Panc1 (cell line): Measurements from ENCODE around the gene ZDHHC14. TPM values are rescaled to one million over a fixed set of nuclear protein-coding genes. Genes with fewer than 3 reads are reported as not detected.
"Not testable (repeated sequence)": the region's sequence is repeated elsewhere in the genome, so short reads cannot be mapped to it uniquely, and the experiment has no call there.

ENCODE experiments used
- ATAC-seq: fragments of 200-7000 bp; cut with Tn5 transposase; 2 replicates; pipeline ENCODE4 v1.9.1; 2020; ENCODE audit warnings: mild to moderate bottlenecking, moderate library complexity
- BruUV-seq: library from RNA; stranded (reverse); fragments of 400-500 nt; replicated peaks from 2 replicates; lab custom pipeline; 2021; lab: Mats Ljungman, UMichigan
- CTCF ChIA-PET: fragments of 300-600 bp; sonication (Branson Sonifier 250); formaldehyde crosslinking; loops from one replicate; lab custom pipeline; 2022; ENCODE audit warnings: antibody characterized with exemption; lab: Charles Lee
- POLR2A ChIA-PET: fragments of 300-600 bp; sonication (Branson Sonifier 250); formaldehyde crosslinking; loops from one replicate; lab custom pipeline; 2022; ENCODE audit warnings: antibody characterized with exemption; lab: Charles Lee
- DNase-seq: peaks from one replicate; pipeline ENCODE4 v3.0.0-alpha.2; 2010; ENCODE audit warnings: low read depth, low spot score
- H3K27ac ChIP-seq: 2 replicates; pipeline ENCODE4 v1.5.1; 2011; ENCODE audit warnings: mild to moderate bottlenecking, low read length, inconsistent platforms
- H3K27me3 ChIP-seq: fragments of 200-500 bp; sonication (Bioruptor generic); 2 replicates; pipeline ENCODE4 v1.6.0; 2014; ENCODE audit warnings: low read length, inconsistent platforms; ENCODE audit not compliant: control insufficient read depth, insufficient read depth
- H3K36me3 ChIP-seq: fragments of 200-500 bp; sonication (Bioruptor generic); 2 replicates; pipeline ENCODE4 v1.5.1; 2014; ENCODE audit warnings: inconsistent platforms, mild to moderate bottlenecking, low read length, moderate library complexity; ENCODE audit not compliant: control insufficient read depth, insufficient read depth
- H3K4me1 ChIP-seq: 2 replicates; pipeline ENCODE4 v1.5.1; 2011; ENCODE audit warnings: inconsistent platforms, mild to moderate bottlenecking, low read length, moderate library complexity; ENCODE audit not compliant: control insufficient read depth, insufficient read depth
- H3K4me3 ChIP-seq, 2 experiments: 2 replicates each; pipeline ENCODE4 v1.5.1; 2011 to 2012; ENCODE audit warnings: low read depth in 2 of 2, low read length in 2 of 2, mild to moderate bottlenecking in 2 of 2, inconsistent platforms in 1 of 2, moderate library complexity in 1 of 2
- H3K9me3 ChIP-seq: fragments of 200-500 bp; sonication (Bioruptor generic); 2 replicates; pipeline ENCODE4 v1.5.1; 2014; ENCODE audit warnings: low read depth, mild to moderate bottlenecking, inconsistent platforms, low read length, moderate library complexity; ENCODE audit not compliant: control insufficient read depth, insufficient read depth
- POLR2AphosphoS5 ChIP-seq: IDR thresholded peaks from 2 replicates; pipeline ENCODE4 v1.6.1; 2012; ENCODE audit warnings: mild to moderate bottlenecking, low read depth, low read length, moderate library complexity
- SIN3A ChIP-seq: IDR thresholded peaks from 2 replicates; pipeline ENCODE4 v1.6.1; 2012; ENCODE audit warnings: low read depth, mild to moderate bottlenecking, low read length, moderate library complexity, borderline replicate concordance; ENCODE audit not compliant: insufficient read depth
- TCF7L2 ChIP-seq: IDR thresholded peaks from 2 replicates; pipeline ENCODE4 v1.6.1; 2011; ENCODE audit warnings: mild to moderate bottlenecking, low read depth, low read length, inconsistent platforms
- in situ Hi-C: cut with HindIII; loops from 2 replicates; pipeline ENCODE4 v1.10.0; 2016; ENCODE audit warnings: low sequenced_read_pairs, low pct_unique_long_range_greater_than_20kb
- intact Hi-C: fragments of 100-400 bp; cut with micrococcal nuclease; formaldehyde crosslinking; loops from one replicate; pipeline ENCODE4 v1.10.0; 2022; ENCODE audit not compliant: unreplicated experiment
- total RNA-seq: library from RNA; stranded (reverse); gene quantifications from one replicate; pipeline ENCODE4 v1.2.1, GENCODE V29; 2021; ENCODE audit not compliant: unreplicated experiment
- TF ChIP-seq, protein P1 (sequence below), 2 experiments: IDR thresholded peaks; 2 replicates each; pipeline ENCODE4 v1.6.1; 2011 to 2012; ENCODE audit warnings: low read depth in 2 of 2, control low read depth in 1 of 2, low read length in 1 of 2, mild to moderate bottlenecking in 1 of 2, moderate library complexity in 1 of 2; ENCODE audit not compliant: insufficient read depth in 1 of 2
- TF ChIP-seq, protein P2 (sequence below): fragments of 450-650 bp; IDR thresholded peaks from 2 replicates; pipeline ENCODE4 v1.5.1; 2017; ENCODE audit warnings: mild to moderate bottlenecking

The ZDHHC14 gene
- total RNA-seq, 1 experiment from 2014 or later: 19.9 TPM

DNA sequence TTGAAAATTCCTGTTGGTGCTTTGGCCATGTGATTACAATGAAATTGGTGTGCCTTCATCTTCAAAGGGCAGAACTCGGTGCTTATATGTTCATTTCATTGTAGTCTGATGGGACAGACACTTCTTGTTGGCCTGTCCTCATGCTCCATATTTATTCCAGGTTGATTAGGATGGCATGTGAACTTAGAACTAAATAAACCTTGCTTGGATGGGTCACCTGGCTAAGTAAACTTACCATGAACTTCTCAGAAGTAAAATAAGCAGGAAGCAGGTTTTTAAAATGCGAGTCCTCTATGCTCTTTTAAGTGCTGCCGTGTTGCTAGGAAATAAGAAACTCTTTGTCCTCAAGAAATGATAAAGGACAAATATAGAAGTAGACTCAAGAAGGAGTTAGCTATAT, 26.7 kb downstream of the ZDHHC14 start:
- no peaks in the 10 kb centered on the region for H3K4me1 ChIP-seq
- ChIA-PET POLR2A (interaction anchor here (0.9 kb wide), 1 partner anchor 85 kb away, joined by 7 read pairs; no protein-coding TSS in a partner anchor), CTCF (no interaction called here)
- no TSS peak for BruUV-seq
- DNase-seq (no peak), ATAC-seq (no peak)
- H3K27ac ChIP-seq: no peak overlapping the region
- intact Hi-C loops: no loop called here
- in situ Hi-C loops: no loop called here
- TF ChIP-seq TCF7L2 (no peak), SIN3A (no peak), POLR2AphosphoS5 (no peak)
- TF ChIP-seq, protein P1, sequence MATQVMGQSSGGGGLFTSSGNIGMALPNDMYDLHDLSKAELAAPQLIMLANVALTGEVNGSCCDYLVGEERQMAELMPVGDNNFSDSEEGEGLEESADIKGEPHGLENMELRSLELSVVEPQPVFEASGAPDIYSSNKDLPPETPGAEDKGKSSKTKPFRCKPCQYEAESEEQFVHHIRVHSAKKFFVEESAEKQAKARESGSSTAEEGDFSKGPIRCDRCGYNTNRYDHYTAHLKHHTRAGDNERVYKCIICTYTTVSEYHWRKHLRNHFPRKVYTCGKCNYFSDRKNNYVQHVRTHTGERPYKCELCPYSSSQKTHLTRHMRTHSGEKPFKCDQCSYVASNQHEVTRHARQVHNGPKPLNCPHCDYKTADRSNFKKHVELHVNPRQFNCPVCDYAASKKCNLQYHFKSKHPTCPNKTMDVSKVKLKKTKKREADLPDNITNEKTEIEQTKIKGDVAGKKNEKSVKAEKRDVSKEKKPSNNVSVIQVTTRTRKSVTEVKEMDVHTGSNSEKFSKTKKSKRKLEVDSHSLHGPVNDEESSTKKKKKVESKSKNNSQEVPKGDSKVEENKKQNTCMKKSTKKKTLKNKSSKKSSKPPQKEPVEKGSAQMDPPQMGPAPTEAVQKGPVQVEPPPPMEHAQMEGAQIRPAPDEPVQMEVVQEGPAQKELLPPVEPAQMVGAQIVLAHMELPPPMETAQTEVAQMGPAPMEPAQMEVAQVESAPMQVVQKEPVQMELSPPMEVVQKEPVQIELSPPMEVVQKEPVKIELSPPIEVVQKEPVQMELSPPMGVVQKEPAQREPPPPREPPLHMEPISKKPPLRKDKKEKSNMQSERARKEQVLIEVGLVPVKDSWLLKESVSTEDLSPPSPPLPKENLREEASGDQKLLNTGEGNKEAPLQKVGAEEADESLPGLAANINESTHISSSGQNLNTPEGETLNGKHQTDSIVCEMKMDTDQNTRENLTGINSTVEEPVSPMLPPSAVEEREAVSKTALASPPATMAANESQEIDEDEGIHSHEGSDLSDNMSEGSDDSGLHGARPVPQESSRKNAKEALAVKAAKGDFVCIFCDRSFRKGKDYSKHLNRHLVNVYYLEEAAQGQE (IDR thresholded peaks at IDR 0.05; ENCODE audit: insufficient read depth in 1 of 2, low read depth in 2 of 2, low read length in 1 of 2): no peak
- TF ChIP-seq, protein P2, sequence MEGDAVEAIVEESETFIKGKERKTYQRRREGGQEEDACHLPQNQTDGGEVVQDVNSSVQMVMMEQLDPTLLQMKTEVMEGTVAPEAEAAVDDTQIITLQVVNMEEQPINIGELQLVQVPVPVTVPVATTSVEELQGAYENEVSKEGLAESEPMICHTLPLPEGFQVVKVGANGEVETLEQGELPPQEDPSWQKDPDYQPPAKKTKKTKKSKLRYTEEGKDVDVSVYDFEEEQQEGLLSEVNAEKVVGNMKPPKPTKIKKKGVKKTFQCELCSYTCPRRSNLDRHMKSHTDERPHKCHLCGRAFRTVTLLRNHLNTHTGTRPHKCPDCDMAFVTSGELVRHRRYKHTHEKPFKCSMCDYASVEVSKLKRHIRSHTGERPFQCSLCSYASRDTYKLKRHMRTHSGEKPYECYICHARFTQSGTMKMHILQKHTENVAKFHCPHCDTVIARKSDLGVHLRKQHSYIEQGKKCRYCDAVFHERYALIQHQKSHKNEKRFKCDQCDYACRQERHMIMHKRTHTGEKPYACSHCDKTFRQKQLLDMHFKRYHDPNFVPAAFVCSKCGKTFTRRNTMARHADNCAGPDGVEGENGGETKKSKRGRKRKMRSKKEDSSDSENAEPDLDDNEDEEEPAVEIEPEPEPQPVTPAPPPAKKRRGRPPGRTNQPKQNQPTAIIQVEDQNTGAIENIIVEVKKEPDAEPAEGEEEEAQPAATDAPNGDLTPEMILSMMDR: no peak
- no peak overlapping the region for H3K4me3 ChIP-seq
- H3K27me3 ChIP-seq: no peaks in the 10 kb centered on the region
- no peaks in the 10 kb centered on the region for H3K9me3 ChIP-seq
- no peaks in the 10 kb centered on the region for H3K36me3 ChIP-seq

DNA sequence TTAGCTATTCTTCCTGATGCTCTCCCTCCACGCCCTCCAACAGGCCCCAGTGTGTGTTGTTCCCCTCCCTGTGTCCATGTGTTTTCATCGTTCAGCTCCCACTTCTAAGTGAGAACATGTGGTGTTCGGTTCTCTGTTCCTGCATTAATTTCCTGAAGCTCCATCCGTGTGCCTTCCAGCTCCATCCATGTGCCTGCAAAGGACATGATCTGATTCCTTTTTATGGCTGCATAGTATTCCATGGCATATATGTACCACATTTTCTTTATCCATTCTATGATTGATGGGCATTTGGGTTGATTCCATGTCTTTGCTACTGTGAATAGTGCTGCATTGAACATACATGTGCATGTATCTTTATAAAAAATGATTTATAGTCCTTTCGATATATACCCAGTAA, 27.4 kb downstream of the ZDHHC14 start:
- DNase-seq, H3K4me1 ChIP-seq, H3K4me3 ChIP-seq, BruUV-seq, H3K36me3 ChIP-seq, H3K27ac ChIP-seq, in situ Hi-C loops, H3K27me3 ChIP-seq, intact Hi-C loops, H3K9me3 ChIP-seq, ATAC-seq: not testable (repeated sequence)
- POLR2A ChIA-PET: interaction anchor here (0.9 kb wide), 1 partner anchor 86 kb away, joined by 7 read pairs; no protein-coding TSS in a partner anchor
- CTCF ChIA-PET: interaction anchor here (0.9 kb wide), 1 partner anchor 12 kb away, joined by 3 read pairs; no protein-coding TSS in a partner anchor

DNA sequence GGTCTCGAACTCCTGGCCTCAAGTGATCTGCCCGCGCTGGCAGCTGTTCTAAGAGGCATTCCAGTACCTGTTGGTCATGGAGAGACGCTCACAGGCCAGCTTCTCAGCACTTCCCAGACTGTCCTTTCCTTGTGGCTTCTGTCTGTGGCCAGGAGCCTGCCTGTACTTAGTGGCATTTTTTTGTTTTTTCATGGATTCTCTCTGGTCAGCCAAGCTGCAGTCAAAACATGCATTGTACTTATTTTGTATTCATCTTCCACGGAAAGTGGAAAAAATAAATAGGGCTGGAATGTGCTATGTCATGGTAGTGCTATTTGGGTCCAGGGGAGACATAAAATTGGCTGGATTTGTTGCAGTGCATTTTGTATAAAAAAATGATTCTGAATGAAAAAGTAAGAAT, 29.1 kb downstream of the ZDHHC14 start:
- Histone ChIP-seq H3K4me1 (no peaks in the 10 kb centered on the region), H3K4me3 (no peak overlapping the region), H3K27me3 (no peaks in the 10 kb centered on the region), H3K9me3 (no peaks in the 10 kb centered on the region), H3K27ac (no peak overlapping the region), H3K36me3 (no peaks in the 10 kb centered on the region)
- ATAC-seq (no peak), DNase-seq (no peak)
- TF ChIP-seq, protein P1 (IDR thresholded peaks at IDR 0.05; ENCODE audit: insufficient read depth in 1 of 2, low read depth in 2 of 2, low read length in 1 of 2): no peak
- TF ChIP-seq TCF7L2: no peak
- TF ChIP-seq POLR2AphosphoS5: no peak
- TF ChIP-seq SIN3A: no peak
- no TSS peak for BruUV-seq
- ChIA-PET CTCF (no interaction called here), POLR2A (no interaction called here)
- intact Hi-C loops (no loop called here), in situ Hi-C loops (no loop called here)
